OCI-LY7 (cell line): Measurements from ENCODE around the gene TUBB3.

ENCODE experiments used
- EZH2phosphoT487 ChIP-seq: fragments of 200-600 bp; sonication (generic); IDR thresholded peaks from 2 replicates; pipeline ENCODE4 v1.6.1; 2018; ENCODE audit warnings: low read depth, borderline replicate concordance, mild to moderate bottlenecking, mixed run types, antibody characterized with exemption, low read length, moderate library complexity, mixed read lengths
- TF ChIP-seq, protein P1 (sequence below): fragments of 200-600 bp; sonication (generic); conservative IDR thresholded peaks from 2 replicates; pipeline ENCODE4 v1.5.1; 2014; ENCODE audit warnings: mild to moderate bottlenecking, antibody characterized with exemption, low read length, moderate library complexity, mixed read lengths

DNA sequence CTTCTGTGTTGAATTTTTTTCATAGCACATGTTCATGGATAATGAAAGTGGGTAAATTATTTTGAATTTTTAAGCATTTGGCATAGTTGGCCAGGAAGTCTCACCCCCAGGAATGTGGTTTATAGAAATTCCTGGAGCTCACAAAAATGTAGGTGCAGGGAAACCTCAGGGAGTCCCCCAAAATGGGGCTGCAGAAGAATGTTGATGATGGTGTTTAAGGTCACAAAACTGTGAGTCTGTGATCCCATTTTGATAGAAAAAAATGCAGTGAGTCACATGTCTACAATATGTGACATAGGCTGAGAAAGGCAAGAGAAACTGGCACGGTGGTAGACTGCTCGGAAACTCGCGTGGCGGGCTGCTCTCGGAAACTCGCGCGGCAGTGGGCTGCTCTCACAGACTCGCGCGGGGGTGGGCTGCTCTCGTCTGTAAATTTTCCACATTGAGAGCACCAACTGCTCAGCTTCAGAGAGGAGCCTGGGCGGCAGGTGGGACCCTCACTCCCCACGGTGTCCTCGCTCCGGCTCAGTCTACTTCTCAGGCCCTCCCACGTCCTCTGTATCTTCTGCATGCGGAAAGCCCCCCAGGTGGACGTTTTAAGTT, 23.2 kb upstream of the TUBB3 start:
- TF ChIP-seq, protein P1, sequence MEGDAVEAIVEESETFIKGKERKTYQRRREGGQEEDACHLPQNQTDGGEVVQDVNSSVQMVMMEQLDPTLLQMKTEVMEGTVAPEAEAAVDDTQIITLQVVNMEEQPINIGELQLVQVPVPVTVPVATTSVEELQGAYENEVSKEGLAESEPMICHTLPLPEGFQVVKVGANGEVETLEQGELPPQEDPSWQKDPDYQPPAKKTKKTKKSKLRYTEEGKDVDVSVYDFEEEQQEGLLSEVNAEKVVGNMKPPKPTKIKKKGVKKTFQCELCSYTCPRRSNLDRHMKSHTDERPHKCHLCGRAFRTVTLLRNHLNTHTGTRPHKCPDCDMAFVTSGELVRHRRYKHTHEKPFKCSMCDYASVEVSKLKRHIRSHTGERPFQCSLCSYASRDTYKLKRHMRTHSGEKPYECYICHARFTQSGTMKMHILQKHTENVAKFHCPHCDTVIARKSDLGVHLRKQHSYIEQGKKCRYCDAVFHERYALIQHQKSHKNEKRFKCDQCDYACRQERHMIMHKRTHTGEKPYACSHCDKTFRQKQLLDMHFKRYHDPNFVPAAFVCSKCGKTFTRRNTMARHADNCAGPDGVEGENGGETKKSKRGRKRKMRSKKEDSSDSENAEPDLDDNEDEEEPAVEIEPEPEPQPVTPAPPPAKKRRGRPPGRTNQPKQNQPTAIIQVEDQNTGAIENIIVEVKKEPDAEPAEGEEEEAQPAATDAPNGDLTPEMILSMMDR, result no peak
- no peak for TF ChIP-seq EZH2phosphoT487
